Stimulated activated CD8-positive, alpha-beta memory T cell treated with anti-CD3 and anti-CD28 coated beads, Interleukin-7, amount 100 ng/mL, for 1 hour (primary cell): Measurements from ENCODE around the gene CDK7.

Source experiments
- DNase-seq, 2 donors: peaks; one replicate each; pipeline ENCODE4 v3.0.0-alpha.2; 2020; ENCODE audit warnings: low read depth in 2 of 2

The CDK7 gene

GRCh38 chr5:69293882-69294281, 59.2 kb downstream of the CDK7 start:
- DNase-seq = no peak

- DNase-seq = no peak
Measured at GRCh38 chr5:69295088-69295754, 60.5 kb downstream of the CDK7 start.

GRCh38 chr5:69299625-69300024, 64.9 kb downstream of the CDK7 start:
- DNase-seq = no peak

GRCh38 chr5:69300537-69301203, 66.0 kb downstream of the CDK7 start:
- DNase-seq = no peak

- no peak for DNase-seq
Measured at GRCh38 chr5:69305512-69305911, 70.8 kb downstream of the CDK7 start.

GRCh38 chr5:69308046-69308553, 73.4 kb downstream of the CDK7 start:
- DNase-seq = no peak

GRCh38 chr5:69309380-69309779, 74.7 kb downstream of the CDK7 start:
- DNase-seq = no peak

- no peak for DNase-seq
Measured at GRCh38 chr5:69312459-69313160, 77.9 kb downstream of the CDK7 start.

- DNase-seq = no peak
Measured at GRCh38 chr5:69313428-69313827, 78.7 kb downstream of the CDK7 start.

GRCh38 chr5:69315972-69316371, 81.3 kb downstream of the CDK7 start:
- DNase-seq = no peak

- no peak for DNase-seq
Measured at GRCh38 chr5:69317391-69317790, 82.7 kb downstream of the CDK7 start.

GRCh38 chr5:69326365-69326764, 91.7 kb downstream of the CDK7 start:
- DNase-seq = no peak
